HCT116 (cell line): Measurements from ENCODE around the gene MRPL49. TPM values are rescaled to one million over a fixed set of nuclear protein-coding genes. Genes with fewer than 3 reads are reported as not detected.

Source experiments
- ATAC-seq: fragments of 200-7000 bp; cut with Tn5 transposase; 2 replicates; pipeline ENCODE4 v1.9.1; 2020; ENCODE audit warnings: mild to moderate bottlenecking, moderate library complexity
- BruUV-seq: library from RNA; stranded (reverse); fragments of 400-500 nt; replicated peaks from 2 replicates; lab custom pipeline; 2021; lab: Mats Ljungman, UMichigan
- CTCF ChIA-PET: fragments of 300-600 bp; sonication (Branson Sonifier 250); formaldehyde crosslinking; loops from one replicate; lab custom pipeline; 2021; ENCODE audit warnings: antibody characterized with exemption; lab: Charles Lee
- POLR2A ChIA-PET: fragments of 300-600, 350-600 bp; sonication (Branson Sonifier 250); formaldehyde crosslinking; loops from one replicate; lab custom pipeline; 2021; ENCODE audit warnings: antibody characterized with exemption; lab: Charles Lee
- RAD21 ChIA-PET, 2 experiments: fragments of 300-600 bp; sonication (Branson Sonifier 250); formaldehyde crosslinking; loops; one replicate each; lab custom pipeline; 2023; ENCODE audit warnings: low total read pairs in 2 of 2; ENCODE audit not compliant: uncharacterized antibody in 2 of 2, unreplicated experiment in 2 of 2, low non-redundant PET in 1 of 2; lab: Charles Lee
- DNase-seq: peaks from one replicate; pipeline ENCODE4 v3.0.0-alpha.2; 2010; ENCODE audit warnings: low read depth, low spot score
- H2AFZ ChIP-seq: fragments of 200-600 bp; shearing (Covaris generic), sonication (generic); 2 replicates; pipeline ENCODE4 v1.6.1; 2017; ENCODE audit warnings: low read depth, mixed run types, mixed read lengths, antibody characterized with exemption, low read length; ENCODE audit not compliant: poor library complexity, severe bottlenecking
- H3K27ac ChIP-seq: 2 replicates; pipeline ENCODE4 v1.5.1; 2012; ENCODE audit warnings: low read depth, low read length
- H3K27me3 ChIP-seq: fragments of 200-600 bp; sonication (generic); 2 replicates; pipeline ENCODE4 v1.6.1; 2016; ENCODE audit warnings: mixed run types, low read length, mixed read lengths; ENCODE audit not compliant: insufficient read depth
- H3K36me3 ChIP-seq, 2 experiments: fragments of 200-500 bp in 1 of 2; fragments of 200-600 bp in 1 of 2; sonication (Bioruptor generic) in 1 of 2; sonication (generic) in 1 of 2; 2 replicates each; pipeline versions ENCODE4 v1.5.1 to v1.6.1; 2014 to 2016; ENCODE audit warnings: low read length in 2 of 2, inconsistent platforms in 1 of 2, mixed read lengths in 1 of 2, mixed run types in 1 of 2; ENCODE audit not compliant: insufficient read depth in 2 of 2, control insufficient read depth in 1 of 2
- H3K4me1 ChIP-seq, 2 experiments: fragments of 200-600 bp in 1 of 2; sonication (generic) in 1 of 2; 2 replicates each; pipeline versions ENCODE4 v1.5.1 to v1.6.1; 2012 to 2017; ENCODE audit warnings: low read length in 2 of 2, inconsistent platforms in 1 of 2, mild to moderate bottlenecking in 1 of 2, mixed read lengths in 1 of 2, mixed run types in 1 of 2, moderate library complexity in 1 of 2; ENCODE audit not compliant: insufficient read depth in 2 of 2, control insufficient read depth in 1 of 2
- H3K4me2 ChIP-seq: fragments of 200-600 bp; sonication (generic); 2 replicates; pipeline ENCODE4 v1.6.1; 2017; ENCODE audit warnings: mixed run types, low read length, mixed read lengths
- H3K4me3 ChIP-seq, 2 experiments: fragments of 200-600 bp in 1 of 2; sonication (generic) in 1 of 2; replicated peaks in 1 of 2; 2 replicates each; pipeline ENCODE4 v1.5.1; 2011 to 2016; ENCODE audit warnings: low read length in 2 of 2, control low read depth in 1 of 2, low read depth in 1 of 2, mild to moderate bottlenecking in 1 of 2, mixed read lengths in 1 of 2, mixed run types in 1 of 2
- H3K79me2 ChIP-seq: fragments of 200-600 bp; sonication (generic); 2 replicates; pipeline ENCODE4 v1.6.1; 2017; ENCODE audit warnings: mild to moderate bottlenecking, mixed run types, low read length, moderate library complexity, mixed read lengths; ENCODE audit not compliant: insufficient read depth
- H3K9ac ChIP-seq: fragments of 200-600 bp; sonication (generic); 2 replicates; pipeline ENCODE4 v1.6.1; 2016; ENCODE audit warnings: low read length, mixed read lengths
- H3K9me2 ChIP-seq: fragments of 200-600 bp; sonication (generic), shearing (Covaris generic); 2 replicates; pipeline ENCODE4 v1.6.1; 2017; ENCODE audit warnings: mixed run types, mild to moderate bottlenecking, moderate library complexity; ENCODE audit not compliant: insufficient read depth
- H3K9me3 ChIP-seq, 2 experiments: fragments of 200-500 bp in 1 of 2; fragments of 200-600 bp in 1 of 2; sonication (Bioruptor generic) in 1 of 2; sonication (generic) in 1 of 2; 2 replicates each; pipeline ENCODE4 v1.6.1; 2014 to 2017; ENCODE audit warnings: low read length in 2 of 2, mixed read lengths in 2 of 2, inconsistent platforms in 1 of 2, low read depth in 1 of 2, mild to moderate bottlenecking in 1 of 2, mixed run types in 1 of 2, moderate library complexity in 1 of 2; ENCODE audit not compliant: control insufficient read depth in 1 of 2, insufficient read depth in 1 of 2
- H4K20me1 ChIP-seq: fragments of 200-600 bp; sonication (generic), shearing (Covaris generic); 2 replicates; pipeline ENCODE4 v1.6.1; 2017; ENCODE audit warnings: mixed run types, mild to moderate bottlenecking, moderate library complexity; ENCODE audit not compliant: insufficient read depth
- CBX3 ChIP-seq: IDR thresholded peaks from 2 replicates; pipeline ENCODE4 v1.6.1; 2012; ENCODE audit warnings: low read depth
- CEBPB ChIP-seq: IDR thresholded peaks from 2 replicates; pipeline ENCODE4 v1.6.1; 2012; ENCODE audit warnings: low read depth
- EGR1 ChIP-seq: IDR thresholded peaks from 2 replicates; pipeline ENCODE4 v1.6.1; 2012; ENCODE audit warnings: low read depth
- ELF1 ChIP-seq: IDR thresholded peaks from 2 replicates; pipeline ENCODE4 v1.6.1; 2012; ENCODE audit warnings: low read depth, borderline replicate concordance
- EZH2 ChIP-seq: fragments of 200-600 bp; sonication (generic); IDR thresholded peaks from 2 replicates; pipeline ENCODE4 v1.6.1; 2017; ENCODE audit warnings: antibody characterized with exemption, mixed run types
- EZH2phosphoT487 ChIP-seq: fragments of 200-600 bp; IDR thresholded peaks from 2 replicates; pipeline ENCODE4 v1.6.1; 2018; ENCODE audit warnings: antibody characterized with exemption, borderline replicate concordance
- POLR2A ChIP-seq: IDR thresholded peaks from 2 replicates; pipeline ENCODE4 v1.7.0; 2011; ENCODE audit warnings: borderline replicate concordance; ENCODE audit not compliant: insufficient read depth, insufficient read length; ENCODE audit errors: extremely low read depth
- POLR2AphosphoS5 ChIP-seq: IDR thresholded peaks from 2 replicates; pipeline ENCODE4 v1.6.1; 2011; ENCODE audit warnings: mild to moderate bottlenecking, low read depth, low read length, moderate library complexity
- RAD21 ChIP-seq: IDR thresholded peaks from 2 replicates; pipeline ENCODE4 v1.6.1; 2012; ENCODE audit warnings: low read depth, mild to moderate bottlenecking
- SIN3A ChIP-seq: IDR thresholded peaks from 2 replicates; pipeline ENCODE4 v1.6.1; 2012; ENCODE audit warnings: low read depth
- SP1 ChIP-seq: IDR thresholded peaks from 2 replicates; pipeline ENCODE4 v1.6.1; 2012; ENCODE audit warnings: low read depth
- TCF7L2 ChIP-seq: IDR thresholded peaks from 2 replicates; pipeline ENCODE4 v1.7.0; 2011; ENCODE audit warnings: borderline replicate concordance, inconsistent platforms; ENCODE audit not compliant: insufficient read depth, insufficient read length; ENCODE audit errors: extremely low read depth
- ZFX ChIP-seq: fragments of 450-650 bp; IDR thresholded peaks from 2 replicates; pipeline ENCODE4 v1.6.1; 2017
- intact Hi-C: fragments of 100-400 bp; cut with micrococcal nuclease; formaldehyde crosslinking; loops from 2 replicates; pipeline ENCODE4 v1.10.0; 2022
- total RNA-seq: library from RNA; stranded (reverse); gene quantifications from one replicate; pipeline ENCODE4 v1.2.1, GENCODE V29; 2021; ENCODE audit not compliant: unreplicated experiment
- TF ChIP-seq, protein P1 (sequence below): IDR thresholded peaks from 2 replicates; pipeline ENCODE4 v1.6.1; 2011; ENCODE audit warnings: mild to moderate bottlenecking, low read length, moderate library complexity; ENCODE audit not compliant: insufficient replicate concordance; ENCODE audit errors: extremely low read depth
- TF ChIP-seq, protein P2 (sequence below): IDR thresholded peaks from 2 replicates; pipeline ENCODE4 v1.6.1; 2012
- TF ChIP-seq, protein P3 (sequence below): IDR thresholded peaks from 2 replicates; pipeline ENCODE4 v1.6.1; 2012
- TF ChIP-seq, protein P4 (sequence below): IDR thresholded peaks from 2 replicates; pipeline ENCODE4 v1.6.1; 2012; ENCODE audit warnings: low read depth
- TF ChIP-seq, protein P5 (sequence below), 3 experiments: fragments of 200-600 bp in 1 of 3; sonication (generic) in 1 of 3; IDR thresholded peaks in 2 of 3; conservative IDR thresholded peaks in 1 of 3; 2 replicates each; pipeline ENCODE4 v1.5.1; 2012 to 2017; ENCODE audit warnings: low read depth in 2 of 3, low read length in 2 of 3, antibody characterized with exemption in 1 of 3, borderline replicate concordance in 1 of 3, control low read depth in 1 of 3, mild to moderate bottlenecking in 1 of 3, mixed read lengths in 1 of 3, mixed run types in 1 of 3, moderate library complexity in 1 of 3; ENCODE audit not compliant: insufficient read depth in 1 of 3

MRPL49 gene
- total RNA-seq, 1 experiment from 2014 or later = 77.5 TPM

DNA sequence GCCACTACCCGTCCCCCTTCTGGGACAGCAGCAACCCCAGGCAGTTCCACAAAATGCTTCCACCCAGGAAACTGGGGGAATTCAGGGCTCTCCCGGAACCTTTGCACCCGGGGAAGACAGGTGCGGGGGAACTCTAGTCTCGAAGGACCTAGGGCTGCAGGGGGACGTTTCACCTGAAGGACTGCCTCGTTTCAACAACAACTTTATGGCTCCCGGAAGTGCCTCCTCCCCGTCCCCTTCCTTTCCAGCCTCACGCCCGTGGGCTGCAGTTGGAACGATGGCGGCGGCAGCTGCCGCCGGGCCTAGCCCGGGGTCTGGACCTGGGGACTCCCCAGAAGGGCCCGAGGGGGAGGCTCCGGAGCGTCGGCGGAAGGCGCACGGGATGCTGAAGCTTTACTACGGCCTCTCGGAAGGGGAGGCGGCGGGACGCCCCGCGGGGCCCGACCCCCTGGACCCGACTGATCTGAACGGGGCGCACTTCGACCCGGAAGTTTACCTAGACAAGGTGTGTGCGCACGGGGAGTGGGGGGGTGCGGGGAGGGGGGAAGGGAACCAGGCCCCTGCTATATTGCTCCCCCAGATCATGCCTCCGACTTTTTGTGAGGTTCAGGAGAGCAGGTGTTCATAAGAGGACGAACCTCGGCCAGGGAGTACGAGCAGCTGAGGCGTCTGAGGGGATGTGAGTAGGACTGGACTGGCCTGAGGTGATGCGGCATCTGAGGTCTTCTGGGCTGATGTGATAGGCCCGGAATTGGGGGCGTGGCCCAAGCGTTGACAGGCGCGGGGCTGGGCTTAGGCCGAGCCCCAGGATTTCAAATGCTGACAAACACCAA, 25.9 kb upstream of the MRPL49 start, which contains the start of gene VPS51:
VPS51 (plus strand) TSS at position 241 of the 833 bp plus-strand sequence; CDS start at position 278, 37 bp downstream.
- Histone ChIP-seq H3K36me3 (peaks cover 3 to 6% of the 10 kb centered on the region in 2 experiments; a peak in 2 of 4 replicates), H3K4me1 (peaks cover 3 to 12% of the 10 kb centered on the region in 2 experiments; a peak in 3 of 4 replicates), H3K4me3 (peak within 1 kb of the TSS; percentile 74 to 78), H2AFZ (no peak within 1 kb of the TSS), H3K79me2 (peaks cover 23% of the 10 kb centered on the region), H4K20me1 (no peaks in the 10 kb centered on the region), H3K9me3 (no peaks in the 10 kb centered on the region), H3K27ac (peak within 1 kb of the TSS; percentile 63), H3K9ac (peak within 1 kb of the TSS; percentile 77), H3K27me3 (no peaks in the 10 kb centered on the region), H3K4me2 (peak within 1 kb of the TSS; percentile 88), H3K9me2 (no peaks in the 10 kb centered on the region)
- CTCF ChIA-PET = interaction anchor here (1.1 to 1.7 kb wide), 2 partner anchors 12 to 14 kb away, joined by 3 to 14 read pairs; no protein-coding TSS in a partner anchor
- POLR2A ChIA-PET = interaction anchor here (3.2 kb wide), 1 partner anchor 15 kb away, joined by 21 read pairs; the partner anchor contains the start of gene TM7SF2
- TSS peak; percentile 56 for BruUV-seq
- RAD21 ChIA-PET = no interaction called here
- DNase-seq = peak; percentile 88
- intact Hi-C loops = loop anchor here (1.0 to 5.0 kb wide), 2 partner anchors 12 to 84 kb away; partner anchors contain the start of genes ARL2, CDCA5 and ZFPL1
- peak; percentile 97 for ATAC-seq
- no peak for TF ChIP-seq CEBPB
- TF ChIP-seq, protein P1, sequence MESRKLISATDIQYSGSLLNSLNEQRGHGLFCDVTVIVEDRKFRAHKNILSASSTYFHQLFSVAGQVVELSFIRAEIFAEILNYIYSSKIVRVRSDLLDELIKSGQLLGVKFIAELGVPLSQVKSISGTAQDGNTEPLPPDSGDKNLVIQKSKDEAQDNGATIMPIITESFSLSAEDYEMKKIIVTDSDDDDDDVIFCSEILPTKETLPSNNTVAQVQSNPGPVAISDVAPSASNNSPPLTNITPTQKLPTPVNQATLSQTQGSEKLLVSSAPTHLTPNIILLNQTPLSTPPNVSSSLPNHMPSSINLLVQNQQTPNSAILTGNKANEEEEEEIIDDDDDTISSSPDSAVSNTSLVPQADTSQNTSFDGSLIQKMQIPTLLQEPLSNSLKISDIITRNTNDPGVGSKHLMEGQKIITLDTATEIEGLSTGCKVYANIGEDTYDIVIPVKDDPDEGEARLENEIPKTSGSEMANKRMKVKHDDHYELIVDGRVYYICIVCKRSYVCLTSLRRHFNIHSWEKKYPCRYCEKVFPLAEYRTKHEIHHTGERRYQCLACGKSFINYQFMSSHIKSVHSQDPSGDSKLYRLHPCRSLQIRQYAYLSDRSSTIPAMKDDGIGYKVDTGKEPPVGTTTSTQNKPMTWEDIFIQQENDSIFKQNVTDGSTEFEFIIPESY = peak; percentile 50
- TF ChIP-seq TCF7L2 = peak; percentile 60
- 0 out of 2 replicates have a peak, but pooled peaks have one; percentile 58 for TF ChIP-seq EGR1
- peak; percentile 86 for TF ChIP-seq SP1
- TF ChIP-seq ZFX = peak; percentile 92
- TF ChIP-seq POLR2AphosphoS5 = peak; percentile 71
- no peak for TF ChIP-seq EZH2
- TF ChIP-seq CBX3 = peak; percentile 99
- TF ChIP-seq, protein P2, sequence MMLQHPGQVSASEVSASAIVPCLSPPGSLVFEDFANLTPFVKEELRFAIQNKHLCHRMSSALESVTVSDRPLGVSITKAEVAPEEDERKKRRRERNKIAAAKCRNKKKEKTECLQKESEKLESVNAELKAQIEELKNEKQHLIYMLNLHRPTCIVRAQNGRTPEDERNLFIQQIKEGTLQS = no peak
- no peak for TF ChIP-seq RAD21
- TF ChIP-seq, protein P3, sequence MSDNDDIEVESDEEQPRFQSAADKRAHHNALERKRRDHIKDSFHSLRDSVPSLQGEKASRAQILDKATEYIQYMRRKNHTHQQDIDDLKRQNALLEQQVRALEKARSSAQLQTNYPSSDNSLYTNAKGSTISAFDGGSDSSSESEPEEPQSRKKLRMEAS = peak; percentile 76
- TF ChIP-seq, protein P4, sequence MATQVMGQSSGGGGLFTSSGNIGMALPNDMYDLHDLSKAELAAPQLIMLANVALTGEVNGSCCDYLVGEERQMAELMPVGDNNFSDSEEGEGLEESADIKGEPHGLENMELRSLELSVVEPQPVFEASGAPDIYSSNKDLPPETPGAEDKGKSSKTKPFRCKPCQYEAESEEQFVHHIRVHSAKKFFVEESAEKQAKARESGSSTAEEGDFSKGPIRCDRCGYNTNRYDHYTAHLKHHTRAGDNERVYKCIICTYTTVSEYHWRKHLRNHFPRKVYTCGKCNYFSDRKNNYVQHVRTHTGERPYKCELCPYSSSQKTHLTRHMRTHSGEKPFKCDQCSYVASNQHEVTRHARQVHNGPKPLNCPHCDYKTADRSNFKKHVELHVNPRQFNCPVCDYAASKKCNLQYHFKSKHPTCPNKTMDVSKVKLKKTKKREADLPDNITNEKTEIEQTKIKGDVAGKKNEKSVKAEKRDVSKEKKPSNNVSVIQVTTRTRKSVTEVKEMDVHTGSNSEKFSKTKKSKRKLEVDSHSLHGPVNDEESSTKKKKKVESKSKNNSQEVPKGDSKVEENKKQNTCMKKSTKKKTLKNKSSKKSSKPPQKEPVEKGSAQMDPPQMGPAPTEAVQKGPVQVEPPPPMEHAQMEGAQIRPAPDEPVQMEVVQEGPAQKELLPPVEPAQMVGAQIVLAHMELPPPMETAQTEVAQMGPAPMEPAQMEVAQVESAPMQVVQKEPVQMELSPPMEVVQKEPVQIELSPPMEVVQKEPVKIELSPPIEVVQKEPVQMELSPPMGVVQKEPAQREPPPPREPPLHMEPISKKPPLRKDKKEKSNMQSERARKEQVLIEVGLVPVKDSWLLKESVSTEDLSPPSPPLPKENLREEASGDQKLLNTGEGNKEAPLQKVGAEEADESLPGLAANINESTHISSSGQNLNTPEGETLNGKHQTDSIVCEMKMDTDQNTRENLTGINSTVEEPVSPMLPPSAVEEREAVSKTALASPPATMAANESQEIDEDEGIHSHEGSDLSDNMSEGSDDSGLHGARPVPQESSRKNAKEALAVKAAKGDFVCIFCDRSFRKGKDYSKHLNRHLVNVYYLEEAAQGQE = no peak
- TF ChIP-seq SIN3A = peak; percentile 81
- no peak for TF ChIP-seq EZH2phosphoT487
- TF ChIP-seq, protein P5, sequence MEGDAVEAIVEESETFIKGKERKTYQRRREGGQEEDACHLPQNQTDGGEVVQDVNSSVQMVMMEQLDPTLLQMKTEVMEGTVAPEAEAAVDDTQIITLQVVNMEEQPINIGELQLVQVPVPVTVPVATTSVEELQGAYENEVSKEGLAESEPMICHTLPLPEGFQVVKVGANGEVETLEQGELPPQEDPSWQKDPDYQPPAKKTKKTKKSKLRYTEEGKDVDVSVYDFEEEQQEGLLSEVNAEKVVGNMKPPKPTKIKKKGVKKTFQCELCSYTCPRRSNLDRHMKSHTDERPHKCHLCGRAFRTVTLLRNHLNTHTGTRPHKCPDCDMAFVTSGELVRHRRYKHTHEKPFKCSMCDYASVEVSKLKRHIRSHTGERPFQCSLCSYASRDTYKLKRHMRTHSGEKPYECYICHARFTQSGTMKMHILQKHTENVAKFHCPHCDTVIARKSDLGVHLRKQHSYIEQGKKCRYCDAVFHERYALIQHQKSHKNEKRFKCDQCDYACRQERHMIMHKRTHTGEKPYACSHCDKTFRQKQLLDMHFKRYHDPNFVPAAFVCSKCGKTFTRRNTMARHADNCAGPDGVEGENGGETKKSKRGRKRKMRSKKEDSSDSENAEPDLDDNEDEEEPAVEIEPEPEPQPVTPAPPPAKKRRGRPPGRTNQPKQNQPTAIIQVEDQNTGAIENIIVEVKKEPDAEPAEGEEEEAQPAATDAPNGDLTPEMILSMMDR (IDR thresholded peaks at IDR 0.05 in 2 of 3, conservative IDR thresholded peaks at IDR 0.05 in 1 of 3; ENCODE audit: borderline replicate concordance in 1 of 3, insufficient read depth in 1 of 3, low read depth in 2 of 3, low read length in 2 of 3) = no peak
- peak; percentile 94 for TF ChIP-seq POLR2A
- TF ChIP-seq ELF1 = peak; percentile 92
